Esophagus (tissue), 2 donors: Measurements from ENCODE around the gene FBXW2. TPM values are rescaled to one million over a fixed set of nuclear protein-coding genes. Genes with fewer than 3 reads are reported as not detected.

Source experiments
- H3K27ac ChIP-seq, 2 donors: one replicate each; pipeline ENCODE4 v1.5.1; 2013; ENCODE audit warnings: low read depth in 2 of 2, mild to moderate bottlenecking in 2 of 2, inconsistent platforms in 1 of 2, low read length in 1 of 2, moderate library complexity in 1 of 2
- H3K27me3 ChIP-seq, 2 donors: one replicate each; pipeline ENCODE4 v1.6.1; 2013; ENCODE audit warnings: low read length in 2 of 2, control low read depth in 1 of 2, mild to moderate bottlenecking in 1 of 2; ENCODE audit not compliant: insufficient read depth in 2 of 2, control insufficient read depth in 1 of 2
- H3K36me3 ChIP-seq, 2 donors: one replicate each; pipeline ENCODE4 v1.6.1; 2013; ENCODE audit warnings: low read length in 1 of 2; ENCODE audit not compliant: control insufficient read depth in 2 of 2, insufficient read depth in 2 of 2
- H3K4me1 ChIP-seq, 2 donors: one replicate each; pipeline ENCODE4 v1.6.1; 2013; ENCODE audit warnings: low read length in 1 of 2; ENCODE audit not compliant: control insufficient read depth in 2 of 2, insufficient read depth in 2 of 2
- H3K4me3 ChIP-seq, 2 donors: one replicate each; pipeline ENCODE4 v1.5.1; 2013; ENCODE audit warnings: low read length in 2 of 2, mild to moderate bottlenecking in 2 of 2, low read depth in 1 of 2, moderate library complexity in 1 of 2
- H3K9me3 ChIP-seq, 2 donors: one replicate each; pipeline ENCODE4 v1.6.1; 2013; ENCODE audit warnings: mild to moderate bottlenecking in 2 of 2, low read depth in 1 of 2, low read length in 1 of 2, moderate library complexity in 1 of 2; ENCODE audit not compliant: control insufficient read depth in 2 of 2, insufficient read depth in 1 of 2
- WGBS, 2 donors: extraction: QIAGEN DNeasy Blood & Tissue Kit; methylation state at CpG; one replicate each; pipeline ENCODE4 v1.1.7; 2013; 5-methylcytosine and 5-hydroxymethylcytosine counted together
- polyA plus RNA-seq, 2 donors: library from polyadenylated mRNA; stranded (reverse); fragments of 200-250 nt; gene quantifications; one replicate each; pipeline ENCODE4 v1.2.3, GENCODE V29; 2013
- donor health status: healthy with polysubstance abuse.
- donor health status: Bipolar disorder and iron deficiency.

FBXW2 gene
- polyA plus RNA-seq, 2 donors, result 7.1 to 15.7 TPM

GRCh38 chr9:120713257-120714087 is 79.7 kb downstream of the FBXW2 start:
- Histone ChIP-seq H3K36me3 (no peaks in the 10 kb centered on the region), H3K27me3 (no peaks in the 10 kb centered on the region), H3K4me1 (peaks cover 0 to 7% of the 10 kb centered on the region in 2 donors), H3K27ac (peak overlapping the region; percentile 95 to 96), H3K9me3 (no peaks in the 10 kb centered on the region), H3K4me3 (peak overlapping the region; percentile 63 to 88)
- WGBS, 2 donors, result 2% methylated on average over 43 to 50 of the region's 50 CpGs

- Histone ChIP-seq H3K36me3 (no peaks in the 10 kb centered on the region), H3K4me1 (peaks cover 0 to 7% of the 10 kb centered on the region in 2 donors), H3K9me3 (no peaks in the 10 kb centered on the region), H3K27ac (peak overlapping the region in 1 of 2 donors; percentile 95), H3K27me3 (no peaks in the 10 kb centered on the region), H3K4me3 (peak overlapping the region in 1 of 2 donors; percentile 63)
- 17 to 18% methylated on average over 4 of the region's 4 CpGs for WGBS, 2 donors
Observed at GRCh38 chr9:120712539-120713031, 80.6 kb downstream of the FBXW2 start.

GRCh38 chr9:120711841-120712538 is 81.2 kb downstream of the FBXW2 start:
- Histone ChIP-seq H3K27me3 (no peaks in the 10 kb centered on the region), H3K36me3 (no peaks in the 10 kb centered on the region), H3K27ac (peak overlapping the region; percentile 70 to 95), H3K4me1 (peaks cover 0 to 7% of the 10 kb centered on the region in 2 donors), H3K9me3 (no peaks in the 10 kb centered on the region), H3K4me3 (peak overlapping the region in 1 of 2 donors; percentile 63)
- 37 to 38% methylated on average over 5 of the region's 5 CpGs for WGBS, 2 donors

- Histone ChIP-seq H3K9me3 (no peaks in the 10 kb centered on the region), H3K36me3 (no peaks in the 10 kb centered on the region), H3K4me3 (no peak overlapping the region), H3K4me1 (peaks cover 0 to 7% of the 10 kb centered on the region in 2 donors), H3K27ac (no peak overlapping the region), H3K27me3 (no peaks in the 10 kb centered on the region)
Observed at GRCh38 chr9:120711354-120711753, 81.9 kb downstream of the FBXW2 start.

- 29 to 35% methylated on average over 9 to 10 of the region's 10 CpGs for WGBS, 2 donors
- peak overlapping the region; percentile 20 to 29 for H3K4me3 ChIP-seq
- H3K36me3 ChIP-seq, result no peaks in the 10 kb centered on the region
- H3K4me1 ChIP-seq, result peaks cover 0 to 6% of the 10 kb centered on the region in 2 donors
- no peaks in the 10 kb centered on the region for H3K9me3 ChIP-seq
- peak overlapping the region; percentile 81 to 83 for H3K27ac ChIP-seq
- no peaks in the 10 kb centered on the region for H3K27me3 ChIP-seq
Observed at GRCh38 chr9:120710110-120710981, 82.9 kb downstream of the FBXW2 start.

GRCh38 chr9:120708526-120709224 is 84.5 kb downstream of the FBXW2 start:
- no peaks in the 10 kb centered on the region for H3K27me3 ChIP-seq
- H3K4me3 ChIP-seq, result no peak overlapping the region
- 68 to 70% methylated on average over 6 of the region's 6 CpGs for WGBS, 2 donors
- H3K36me3 ChIP-seq, result no peaks in the 10 kb centered on the region
- H3K9me3 ChIP-seq, result no peaks in the 10 kb centered on the region
- peak overlapping the region; percentile 10 to 77 for H3K27ac ChIP-seq
- H3K4me1 ChIP-seq, result no peaks in the 10 kb centered on the region

GRCh38 chr9:120707170-120707569 is 86.0 kb downstream of the FBXW2 start:
- Histone ChIP-seq H3K36me3 (no peaks in the 10 kb centered on the region), H3K4me3 (no peak overlapping the region), H3K27me3 (no peaks in the 10 kb centered on the region), H3K4me1 (no peaks in the 10 kb centered on the region), H3K9me3 (no peaks in the 10 kb centered on the region), H3K27ac (no peak overlapping the region)
- 66 to 94% methylated on average over 2 of the region's 2 CpGs for WGBS, 2 donors
